Retinal pigment epithelial cell (primary cell): Measurements from ENCODE around the gene FBXW4.

Source experiments
- DNase-seq: peaks from one replicate; pipeline ENCODE4 v3.0.0-alpha.2; 2010; ENCODE audit warnings: low read depth
- H3K4me3 ChIP-seq: 2 replicates; pipeline ENCODE4 v1.5.1; 2011; ENCODE audit warnings: mild to moderate bottlenecking, low read length, control low read depth, moderate library complexity
- CTCF ChIP-seq: conservative IDR thresholded peaks from 2 replicates; pipeline ENCODE4 v1.5.1; 2011; ENCODE audit warnings: low read depth, low read length, control low read depth, inconsistent platforms

FBXW4 gene

GRCh38 chr10:101712997-101713396, 18.0 kb upstream of the FBXW4 start:
- no peak for TF ChIP-seq CTCF
- H3K4me3 ChIP-seq = no peak overlapping the region
- no peak for DNase-seq

GRCh38 chr10:101710793-101711192, 15.8 kb upstream of the FBXW4 start:
- H3K4me3 ChIP-seq = no peak overlapping the region
- no peak for TF ChIP-seq CTCF
- DNase-seq = no peak

- H3K4me3 ChIP-seq = no peak overlapping the region
- DNase-seq = no peak
- no peak for TF ChIP-seq CTCF
Measured at GRCh38 chr10:101710059-101710695, 15.2 kb upstream of the FBXW4 start.

- no peak overlapping the region for H3K4me3 ChIP-seq
- no peak for TF ChIP-seq CTCF
- DNase-seq = no peak
Measured at GRCh38 chr10:101709359-101710058, 14.5 kb upstream of the FBXW4 start.

- TF ChIP-seq CTCF = no peak
- no peak overlapping the region for H3K4me3 ChIP-seq
- DNase-seq = no peak
Measured at GRCh38 chr10:101708870-101709269, 13.9 kb upstream of the FBXW4 start.

GRCh38 chr10:101708073-101708472, 13.1 kb upstream of the FBXW4 start:
- no peak for DNase-seq
- no peak for TF ChIP-seq CTCF
- H3K4me3 ChIP-seq = no peak overlapping the region

GRCh38 chr10:101704331-101704730, 9.4 kb upstream of the FBXW4 start:
- no peak for DNase-seq
- H3K4me3 ChIP-seq = no peak overlapping the region
- TF ChIP-seq CTCF = no peak
